Activated T-helper 9 cell treated with anti-CD3 and anti-CD28 coated beads, Interleukin-2, amount 50 U/mL, for 16 hours (primary cell): ENCODE data around the gene SMIM23.

Experiments
- DNase-seq: peaks from one replicate; pipeline ENCODE4 v3.0.0-alpha.2; 2020; ENCODE audit warnings: low read depth

The SMIM23 gene

DNA sequence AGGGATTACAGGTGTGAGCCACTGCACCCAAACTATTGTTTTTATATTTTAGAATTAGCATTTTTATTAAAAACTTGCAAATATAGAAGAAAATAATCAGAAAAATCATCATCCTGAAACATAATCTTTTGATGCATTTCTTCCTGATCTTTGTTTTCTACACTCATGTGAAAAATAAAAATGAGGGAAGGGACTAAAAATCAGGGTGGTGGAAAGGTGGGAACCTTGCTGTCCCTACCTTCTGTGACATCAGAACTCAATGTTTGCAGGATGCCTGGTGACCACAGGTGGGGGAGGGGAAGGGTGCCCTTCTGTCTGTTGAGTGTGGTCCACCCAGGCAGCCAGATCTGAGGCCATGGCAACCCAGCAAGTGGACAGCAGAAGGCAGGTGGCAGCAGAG is at the start of gene SMIM23:
Gene SMIM23 (plus strand): TSS at position 301 of the 400 bp plus-strand sequence. CDS start 55 bp downstream, at position 356.
- no peak for DNase-seq

DNA sequence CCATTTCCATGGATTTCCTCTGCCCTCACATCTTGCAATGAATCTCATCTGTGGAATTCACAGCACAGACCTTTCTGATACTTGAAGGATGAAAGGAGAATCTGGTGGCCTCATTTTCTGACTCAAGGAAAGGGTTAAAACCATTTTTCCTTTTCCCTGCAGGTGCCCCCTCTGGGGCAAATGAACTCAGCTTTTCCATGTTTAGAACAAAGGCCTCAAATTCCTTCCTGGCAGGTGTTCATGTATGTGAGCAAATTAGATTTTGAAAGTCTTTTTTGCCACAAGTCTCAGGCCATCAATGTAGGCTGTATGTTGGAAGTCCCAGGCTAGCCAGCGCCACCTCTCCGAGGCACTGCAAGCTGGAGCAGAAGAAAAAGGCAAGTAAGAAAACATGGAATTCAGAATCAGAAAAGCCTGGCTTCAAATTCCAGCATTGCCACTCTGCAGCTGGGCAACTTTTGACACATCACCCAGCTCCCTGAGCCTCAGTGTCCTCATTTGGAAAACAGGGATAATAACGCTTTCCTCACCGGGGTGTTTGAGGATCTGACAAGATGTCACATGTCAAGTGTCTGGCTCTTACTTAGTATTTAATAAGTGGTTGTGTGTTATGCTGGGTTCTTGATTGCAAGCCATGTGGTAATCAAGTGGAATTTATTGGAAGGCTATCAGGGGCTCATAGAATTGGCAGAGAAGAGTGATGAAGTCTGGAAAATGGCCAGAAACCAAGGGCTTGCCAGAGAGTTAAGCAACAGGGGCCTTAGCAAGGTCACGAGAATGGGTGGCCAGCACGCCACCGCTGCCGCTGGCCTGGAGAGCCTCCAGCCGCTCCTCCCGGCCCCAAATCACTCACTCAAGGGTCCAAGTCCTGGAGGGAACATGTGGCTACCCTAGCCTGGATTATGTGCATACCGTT is 48.4 kb upstream of the SMIM23 start:
- DNase-seq = no peak

DNA sequence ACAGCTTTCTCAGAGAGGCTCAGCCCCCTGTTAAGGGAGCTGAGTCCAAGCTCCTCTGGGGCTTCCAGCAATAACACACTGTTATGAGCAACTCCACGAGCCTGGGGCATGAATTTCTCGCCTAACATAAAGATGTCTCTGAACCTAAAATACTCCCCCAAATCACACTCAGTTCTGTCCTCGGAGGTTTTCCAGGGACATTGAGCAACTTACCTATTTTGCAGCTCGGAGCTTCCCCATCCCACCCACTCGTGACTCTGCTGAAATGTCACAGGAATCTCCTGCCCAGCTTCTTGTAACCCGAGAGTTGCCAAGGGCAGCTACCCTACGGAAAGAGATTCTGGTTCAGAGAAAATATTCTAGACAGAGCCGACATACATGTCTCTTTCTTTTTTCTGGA is 47.1 kb upstream of the SMIM23 start:
- DNase-seq = no peak

DNA sequence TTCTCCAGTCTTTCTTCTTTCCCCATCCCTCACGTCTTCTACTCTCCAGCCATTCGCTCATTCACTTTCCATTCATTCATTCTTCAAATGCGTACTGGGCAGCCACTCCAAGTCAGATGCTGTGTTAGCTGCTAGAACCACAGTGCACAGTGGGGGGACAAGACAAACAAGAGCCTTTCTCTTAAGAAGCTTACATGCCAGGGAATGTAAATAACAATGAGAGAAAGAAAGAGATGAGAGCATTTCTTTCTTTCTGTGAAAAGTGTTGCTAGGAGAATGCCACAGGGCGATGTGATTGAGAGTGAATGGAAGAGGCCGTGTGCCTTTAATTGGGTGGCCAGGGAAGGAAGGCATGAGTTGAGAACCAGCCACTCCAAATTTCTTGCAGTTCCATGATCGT is 46.3 kb upstream of the SMIM23 start:
- DNase-seq = no peak

DNA sequence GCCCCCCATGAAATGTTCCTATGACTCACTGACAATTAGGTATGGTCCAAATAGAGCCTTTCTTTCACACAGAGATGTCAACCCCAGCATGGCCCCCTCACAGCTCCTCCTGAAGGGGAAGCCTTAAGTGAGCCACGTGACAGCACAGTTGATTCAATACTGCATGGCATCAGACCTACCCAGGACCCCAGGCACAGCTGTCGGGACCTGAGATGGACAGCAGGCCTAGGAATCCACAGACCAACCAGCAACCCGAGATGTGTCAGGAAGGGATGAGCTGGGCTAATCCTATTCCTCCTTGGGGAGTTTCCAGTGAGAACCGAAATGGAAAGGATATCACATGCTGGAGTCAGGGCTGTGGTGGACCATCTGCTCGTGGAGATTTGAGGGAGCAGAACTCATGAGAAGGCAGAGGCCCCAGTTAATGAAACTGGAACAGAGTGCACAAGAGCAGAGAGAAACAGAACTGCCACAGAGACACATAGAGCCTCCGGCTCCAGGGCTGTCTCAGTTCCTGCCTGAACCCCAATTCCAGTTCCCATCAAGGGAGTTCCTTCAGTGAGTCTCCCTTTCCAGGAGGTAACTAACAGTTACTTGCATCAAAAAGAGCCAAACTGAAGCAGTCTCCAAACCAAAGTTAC is 42.1 kb upstream of the SMIM23 start:
- no peak for DNase-seq

DNA sequence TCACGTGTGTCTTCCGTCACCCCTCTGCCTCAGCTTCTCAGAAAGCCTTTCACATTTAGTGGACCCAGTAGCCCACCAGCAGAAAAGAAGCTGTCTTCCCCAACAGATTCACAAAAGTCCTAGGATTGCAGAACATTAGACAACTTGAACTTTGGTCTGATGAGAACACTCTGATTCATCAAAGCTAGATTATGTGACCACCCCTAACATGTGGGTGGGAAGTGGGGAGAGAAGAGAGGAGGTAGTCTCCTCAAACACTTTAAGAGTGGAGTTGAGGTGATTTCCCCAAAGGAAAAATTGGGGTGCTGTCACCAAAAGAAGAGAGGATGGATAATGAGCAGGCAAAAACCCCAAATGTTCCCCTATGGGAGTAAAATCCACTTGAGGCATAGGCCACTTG is 41.4 kb upstream of the SMIM23 start:
- no peak for DNase-seq

DNA sequence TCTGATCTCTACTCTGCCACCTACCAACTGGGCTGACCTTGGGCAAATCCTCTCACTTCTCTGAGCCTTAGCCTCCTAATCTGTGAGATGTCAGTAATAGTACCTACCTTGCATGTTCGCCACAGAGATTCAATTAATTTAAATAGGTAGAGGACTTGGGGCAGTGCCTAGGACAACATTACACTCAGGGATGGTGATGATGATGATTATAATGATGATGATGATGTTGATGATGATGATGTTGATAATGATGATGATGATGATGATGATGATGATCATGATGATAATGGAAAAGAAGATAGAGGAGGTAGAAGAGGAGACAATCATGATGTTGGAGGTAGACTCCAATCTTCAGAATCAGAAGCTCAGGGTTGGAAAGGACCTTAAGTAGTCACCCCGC is 40.7 kb upstream of the SMIM23 start:
- DNase-seq = no peak

DNA sequence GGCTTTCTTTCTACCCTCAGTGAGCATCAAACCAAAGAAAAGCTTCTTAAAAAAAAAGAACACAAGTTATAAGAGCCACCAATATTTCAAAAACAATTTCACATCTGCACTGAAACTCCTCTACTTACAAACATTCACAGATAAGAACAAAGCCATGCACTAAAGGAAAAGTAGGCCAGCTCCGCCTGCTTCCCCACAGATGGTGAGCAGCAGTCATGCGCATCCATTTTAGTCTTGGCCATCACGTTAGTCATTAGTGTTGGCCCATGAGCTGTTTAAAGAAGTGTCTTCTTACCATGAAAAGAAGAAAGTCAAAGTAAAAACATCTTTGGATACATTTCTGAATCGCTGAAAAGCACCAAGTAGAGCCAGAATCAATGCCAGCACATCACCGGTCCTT is 40.0 kb upstream of the SMIM23 start:
- DNase-seq = no peak

DNA sequence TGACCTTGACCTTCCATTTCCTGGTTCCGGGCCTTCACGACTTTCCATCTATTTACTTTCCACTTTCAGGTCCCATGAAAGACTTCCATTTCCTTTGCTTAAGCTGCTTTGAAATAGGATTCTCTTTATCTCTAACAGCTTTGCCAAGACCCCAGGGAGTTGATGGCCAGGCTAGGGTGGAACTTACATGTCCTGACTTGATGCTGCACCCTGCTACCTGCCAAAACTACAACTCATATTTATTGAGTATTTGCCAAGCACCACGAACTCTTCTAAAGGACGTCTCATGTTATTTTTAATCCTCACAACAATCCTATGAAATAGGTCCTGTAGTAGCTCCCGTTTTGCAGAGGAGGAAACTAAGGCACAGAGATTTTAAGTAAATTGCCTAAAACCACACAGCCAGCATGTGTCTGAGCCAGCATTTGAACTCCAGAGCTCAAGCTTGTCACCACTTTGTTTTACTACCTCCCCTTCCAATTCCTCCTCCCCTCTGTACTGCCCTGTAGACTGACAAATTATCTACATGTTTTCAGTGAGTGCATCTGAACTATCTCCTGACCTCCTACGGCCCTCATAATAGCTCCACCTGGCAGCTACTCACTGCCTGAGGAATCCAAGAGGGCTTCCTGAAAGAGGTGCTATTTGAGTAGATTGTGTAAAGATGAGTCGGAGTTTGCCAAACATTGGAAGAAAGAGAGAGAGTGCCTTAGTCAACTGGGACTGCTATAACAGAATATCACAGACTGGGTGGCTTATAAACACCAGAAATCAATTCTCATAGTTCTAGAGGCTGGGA is 38.4 kb upstream of the SMIM23 start:
- no peak for DNase-seq

DNA sequence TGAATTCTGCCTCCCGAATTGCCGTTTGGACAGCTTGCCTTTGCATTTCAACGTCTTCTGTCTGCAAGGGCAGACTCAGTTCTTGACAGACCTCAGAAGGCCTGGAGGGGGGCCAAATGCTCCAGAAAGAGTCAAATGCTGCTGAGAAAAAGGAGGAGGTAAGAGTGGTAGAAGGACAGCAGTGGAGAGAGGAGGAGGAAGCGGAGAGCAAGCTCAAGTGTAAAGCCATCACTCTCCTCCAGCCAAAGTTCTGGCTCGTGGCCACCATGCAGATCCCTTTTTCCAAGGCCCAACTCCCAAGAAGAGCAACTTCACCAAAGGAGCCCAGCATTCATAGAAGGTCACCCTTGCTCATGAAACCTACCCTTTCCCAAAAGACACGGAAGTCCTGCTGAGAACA is 36.9 kb upstream of the SMIM23 start:
- no peak for DNase-seq

DNA sequence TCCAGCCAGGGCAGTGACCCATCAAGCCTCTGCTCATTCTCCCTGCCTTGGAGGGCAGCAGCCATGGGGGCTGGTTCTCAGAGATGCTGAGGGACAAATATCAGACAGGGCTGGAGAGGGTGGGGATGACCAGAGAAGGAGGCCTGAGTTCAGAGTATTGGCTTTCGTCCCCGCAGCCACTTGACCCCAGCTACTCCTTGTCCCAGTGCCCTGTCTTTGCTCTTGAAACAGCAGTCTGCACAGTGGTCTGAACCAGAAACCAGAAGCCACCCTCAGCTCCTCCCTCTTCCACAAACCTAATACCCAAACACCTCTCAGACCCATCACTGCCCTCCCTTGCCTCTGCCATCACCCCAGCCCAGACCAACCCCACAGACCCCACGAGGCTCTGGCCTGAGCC is 36.3 kb upstream of the SMIM23 start:
- no peak for DNase-seq

DNA sequence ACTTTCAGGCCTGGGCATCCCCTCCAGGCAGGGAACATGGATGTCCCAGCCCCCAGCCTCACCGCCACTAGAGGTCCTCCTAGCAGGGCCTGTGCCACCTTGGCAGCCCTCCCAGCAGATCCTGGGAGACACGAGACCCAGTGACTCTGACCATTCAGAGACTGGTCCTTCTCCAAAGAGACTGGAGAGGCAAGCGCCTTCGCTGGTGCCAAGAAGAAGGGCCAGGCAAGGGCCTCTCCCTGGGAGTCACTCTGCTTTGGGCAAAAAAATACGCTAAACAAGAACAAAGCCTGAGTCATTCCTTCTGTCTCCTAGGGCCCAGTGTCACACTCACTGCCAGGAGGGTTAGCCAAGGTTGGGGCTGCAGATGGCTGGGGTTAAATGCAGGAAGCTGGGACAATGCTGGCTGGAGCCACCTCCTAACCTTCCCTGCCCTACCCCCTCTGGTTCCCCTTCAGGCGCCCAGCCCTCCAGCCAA is 35.3 kb upstream of the SMIM23 start:
- no peak for DNase-seq

DNA sequence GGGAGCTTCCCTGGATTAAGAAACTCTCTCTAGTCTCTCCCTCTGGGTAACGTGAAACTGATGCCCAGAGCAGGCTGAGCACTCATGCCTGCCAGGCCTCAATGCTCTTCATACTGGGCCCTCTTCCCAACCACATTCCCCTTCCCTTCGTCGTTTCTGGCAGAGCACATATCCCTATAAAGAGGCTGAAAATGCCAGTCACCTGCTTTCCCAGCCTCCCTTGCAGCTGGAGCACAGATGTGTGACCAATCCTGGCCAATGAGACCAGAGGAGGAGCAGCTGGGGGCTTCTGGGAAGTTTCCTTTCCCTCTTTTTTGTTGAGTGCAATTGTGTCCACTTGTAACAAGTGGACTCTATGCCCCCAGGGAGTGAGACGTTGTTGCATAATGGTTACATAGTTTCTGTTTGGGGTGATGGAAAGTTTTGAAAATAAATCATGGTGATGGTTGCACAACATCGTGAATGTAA is 30.2 kb upstream of the SMIM23 start:
- DNase-seq = no peak

DNA sequence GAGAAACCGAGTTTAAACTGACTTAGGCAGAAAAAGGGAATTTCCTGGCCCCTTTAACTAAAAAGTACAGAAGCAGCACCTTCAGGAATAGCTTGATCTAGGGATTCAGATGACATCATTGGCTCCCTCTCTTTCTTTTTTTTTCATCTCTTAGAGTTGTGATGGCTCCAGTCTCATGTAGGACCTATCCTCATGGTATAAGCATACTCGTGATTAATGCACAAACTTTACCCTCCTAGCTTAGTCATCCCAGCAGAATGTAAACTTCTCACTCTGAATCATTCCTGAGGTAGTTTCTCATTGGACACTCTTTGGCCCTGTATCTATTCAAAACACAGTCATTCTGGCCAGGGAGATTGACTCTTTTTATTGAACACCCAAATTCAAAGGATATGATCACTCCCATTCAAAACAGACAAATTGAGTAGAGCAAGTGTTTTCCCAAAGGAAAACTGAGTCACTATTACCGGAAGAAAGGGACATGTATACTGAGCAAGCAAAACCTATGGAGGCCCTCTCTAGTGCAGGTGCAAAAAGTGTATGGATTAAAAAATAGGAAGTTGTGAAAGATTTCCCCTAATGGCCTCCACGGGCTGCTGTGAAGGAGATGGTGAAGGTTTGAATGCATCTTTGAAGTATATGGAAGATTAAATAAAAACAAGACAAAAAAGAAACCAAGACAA is 27.6 kb upstream of the SMIM23 start:
- DNase-seq = no peak

DNA sequence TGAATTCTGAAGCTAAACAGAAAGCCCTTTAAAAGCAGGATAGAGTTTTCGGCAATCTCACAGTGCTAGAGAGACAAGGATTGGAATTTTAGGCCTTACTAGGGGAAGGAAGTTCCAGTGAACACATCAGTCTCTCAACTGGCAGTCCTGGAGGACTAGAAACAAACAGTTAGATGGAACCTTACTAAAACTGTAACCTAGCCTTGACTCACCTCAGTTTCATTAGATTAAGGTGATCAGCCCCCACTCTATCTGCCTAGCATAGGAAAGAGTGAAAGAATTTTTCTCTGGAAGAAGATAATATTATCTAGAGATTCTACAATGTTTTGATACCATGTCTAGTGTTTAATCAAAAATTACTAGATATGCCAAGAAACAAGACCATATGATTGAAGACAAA is 25.8 kb upstream of the SMIM23 start:
- no peak for DNase-seq

DNA sequence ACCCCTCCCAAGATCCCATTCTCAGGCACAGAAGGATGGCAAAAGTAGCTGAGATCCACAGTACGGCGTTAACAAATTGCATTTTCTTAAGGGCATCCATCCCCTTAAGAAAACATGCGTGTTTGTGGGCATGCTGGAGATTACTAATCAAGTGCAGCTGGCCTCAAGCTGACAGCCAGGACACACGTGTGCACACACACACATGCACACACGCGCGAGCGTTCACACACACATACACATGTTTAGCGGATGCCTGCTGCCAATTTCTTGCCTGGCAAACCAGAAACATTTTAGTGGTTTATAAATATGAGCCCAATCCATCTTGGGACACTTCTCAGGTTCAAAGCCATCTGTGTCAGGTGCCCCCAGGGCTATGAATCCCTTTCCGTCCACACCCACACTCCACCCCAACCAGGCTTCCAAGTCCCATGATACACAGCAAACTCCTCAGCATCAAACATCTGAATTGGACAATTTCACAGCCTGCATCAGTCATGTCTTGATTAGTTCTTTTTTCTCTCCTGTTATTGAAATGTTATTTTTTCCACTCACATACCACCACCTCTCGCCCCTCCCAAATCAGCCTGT is 23.5 kb upstream of the SMIM23 start:
- no peak for DNase-seq

DNA sequence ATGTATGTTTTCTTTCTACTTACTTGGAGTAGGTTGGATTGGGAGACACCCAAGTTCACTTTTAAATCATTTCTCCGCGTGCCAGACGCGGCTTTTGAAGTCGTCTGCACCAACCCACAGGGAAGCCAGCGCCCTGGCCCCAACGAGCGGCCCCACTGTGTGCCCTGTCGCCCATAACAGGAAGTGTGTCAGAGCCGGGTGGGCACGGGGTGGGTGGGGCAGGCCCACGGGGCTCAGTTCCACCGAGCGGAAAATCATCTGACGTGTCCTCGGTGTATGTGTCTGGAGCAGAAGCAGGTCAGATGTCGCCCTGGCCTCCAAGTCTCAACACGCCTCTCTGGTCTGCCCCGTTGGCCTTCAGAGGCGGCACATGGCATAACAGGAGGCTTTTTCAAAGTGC is 22.7 kb upstream of the SMIM23 start:
- DNase-seq = no peak

DNA sequence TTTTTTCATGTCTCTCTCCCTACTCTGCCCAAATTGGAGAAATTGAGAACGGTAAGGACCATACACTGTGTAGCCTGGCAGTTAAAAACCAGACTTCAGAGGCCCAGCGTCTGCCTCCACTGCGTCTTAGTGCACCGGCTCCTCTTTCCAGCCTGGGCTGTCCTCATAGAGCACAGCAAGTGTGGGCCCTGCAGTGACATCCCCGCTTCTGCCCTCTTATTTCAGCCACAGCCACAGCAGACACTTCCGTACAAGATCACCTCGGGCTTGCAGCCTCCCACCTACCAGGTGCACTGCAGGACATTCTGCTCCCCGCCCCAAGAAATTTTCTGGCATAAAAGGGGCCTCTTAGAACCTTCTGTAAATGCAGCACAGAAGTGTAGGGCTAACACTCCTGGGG is 21.4 kb upstream of the SMIM23 start:
- DNase-seq = no peak

DNA sequence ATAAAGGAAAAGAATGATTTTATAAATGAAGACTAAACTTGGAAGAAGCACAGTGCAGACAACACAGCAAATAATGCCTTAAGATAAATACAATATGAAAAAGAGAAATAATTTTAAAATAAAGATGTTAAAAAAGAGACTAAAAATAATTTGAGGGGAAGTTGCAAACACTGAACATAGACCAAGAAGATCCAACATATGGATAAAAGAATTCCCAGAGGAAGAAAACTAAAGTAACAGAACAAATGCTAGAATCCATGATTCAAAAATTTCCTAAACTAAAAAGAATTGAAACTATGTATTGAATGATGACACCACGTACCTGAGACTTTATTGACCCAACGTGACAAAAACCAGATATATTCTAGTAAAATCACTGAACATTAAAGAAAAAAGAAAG is 18.7 kb upstream of the SMIM23 start:
- DNase-seq = no peak

DNA sequence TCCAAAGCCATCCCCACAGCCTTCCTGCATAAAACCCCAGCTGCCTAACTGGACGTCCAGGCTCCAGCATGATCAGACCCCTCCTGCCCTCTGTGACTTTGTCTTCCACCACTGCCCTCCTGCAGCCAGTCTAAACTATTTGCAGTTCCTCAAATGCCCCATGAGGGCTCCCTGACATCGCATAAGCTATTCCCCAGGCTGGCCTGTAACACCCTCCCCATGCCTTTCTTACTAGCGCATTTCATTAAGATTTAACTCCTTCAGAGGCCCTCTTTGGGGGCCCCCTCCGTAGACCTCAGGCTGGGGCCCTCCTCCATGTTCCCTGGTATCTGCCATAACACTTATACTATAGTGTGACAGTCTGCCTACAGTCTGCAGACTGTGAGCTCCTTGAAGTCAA is 15.5 kb upstream of the SMIM23 start:
- no peak for DNase-seq

DNA sequence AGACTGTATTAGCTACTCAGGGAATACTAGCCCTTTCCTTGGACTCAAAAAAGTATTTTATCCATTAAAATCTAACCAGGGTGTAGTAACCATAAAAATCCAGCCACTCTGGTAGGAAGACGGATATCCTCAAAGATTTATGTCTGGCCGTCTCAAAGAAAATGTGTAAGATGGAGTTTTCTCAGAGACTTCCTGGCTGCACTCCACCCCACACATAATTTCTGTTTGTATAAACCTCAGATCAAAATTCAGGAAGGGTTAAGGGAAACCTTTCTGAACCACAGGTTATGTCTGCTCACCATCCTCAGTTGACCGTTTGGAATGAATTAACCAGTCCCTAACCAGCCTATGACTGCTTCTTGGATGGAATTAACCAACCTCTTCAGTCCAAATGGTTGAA is 13.8 kb upstream of the SMIM23 start:
- DNase-seq = no peak

DNA sequence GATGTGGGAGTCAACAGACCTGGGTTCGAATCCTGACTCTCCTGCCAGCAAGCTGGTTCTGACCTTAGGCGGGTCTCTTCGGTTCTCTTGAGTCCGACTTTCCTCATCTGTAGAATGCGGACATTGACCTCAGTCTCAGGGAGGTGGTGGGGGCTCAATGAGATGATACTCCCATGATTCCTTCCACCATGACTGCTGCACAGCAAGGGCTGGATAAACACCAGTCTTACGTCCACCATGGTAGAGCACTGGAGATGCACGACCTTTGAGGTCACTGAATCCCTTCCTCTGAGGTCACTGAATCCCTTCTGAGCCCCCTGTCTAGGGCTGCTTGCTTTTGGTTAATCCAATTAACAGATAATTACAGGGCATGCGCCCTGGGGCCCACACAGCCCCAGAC is 12.5 kb upstream of the SMIM23 start:
- DNase-seq = no peak
